ENCODE measurements around the gene SCP2D1. TPM values are rescaled to one million over a fixed set of nuclear protein-coding genes. Genes with fewer than 3 reads are reported as not detected.

Gene SCP2D1
- total RNA-seq, 2 donors from 2014 or later, result 2.3 TPM; not detected in 1

- Histone ChIP-seq H3K9me3 (no peaks in the 10 kb centered on the region), H3K4me1 (replicated peaks) (no peaks in the 10 kb centered on the region), H3K27me3 (replicated peaks; ENCODE audit: insufficient read depth) (no peaks in the 10 kb centered on the region), H3K27ac (no peak overlapping the region), H3K36me3 (no peaks in the 10 kb centered on the region), H3K4me3 (no peak overlapping the region)
- WGBS, result 95% methylated on average over 4 of the region's 4 CpGs
- intact Hi-C loops (cut with DNase I), result no loop called here
- no peak for DNase-seq (ENCODE audit: low spot score)
- TF ChIP-seq, protein P1, sequence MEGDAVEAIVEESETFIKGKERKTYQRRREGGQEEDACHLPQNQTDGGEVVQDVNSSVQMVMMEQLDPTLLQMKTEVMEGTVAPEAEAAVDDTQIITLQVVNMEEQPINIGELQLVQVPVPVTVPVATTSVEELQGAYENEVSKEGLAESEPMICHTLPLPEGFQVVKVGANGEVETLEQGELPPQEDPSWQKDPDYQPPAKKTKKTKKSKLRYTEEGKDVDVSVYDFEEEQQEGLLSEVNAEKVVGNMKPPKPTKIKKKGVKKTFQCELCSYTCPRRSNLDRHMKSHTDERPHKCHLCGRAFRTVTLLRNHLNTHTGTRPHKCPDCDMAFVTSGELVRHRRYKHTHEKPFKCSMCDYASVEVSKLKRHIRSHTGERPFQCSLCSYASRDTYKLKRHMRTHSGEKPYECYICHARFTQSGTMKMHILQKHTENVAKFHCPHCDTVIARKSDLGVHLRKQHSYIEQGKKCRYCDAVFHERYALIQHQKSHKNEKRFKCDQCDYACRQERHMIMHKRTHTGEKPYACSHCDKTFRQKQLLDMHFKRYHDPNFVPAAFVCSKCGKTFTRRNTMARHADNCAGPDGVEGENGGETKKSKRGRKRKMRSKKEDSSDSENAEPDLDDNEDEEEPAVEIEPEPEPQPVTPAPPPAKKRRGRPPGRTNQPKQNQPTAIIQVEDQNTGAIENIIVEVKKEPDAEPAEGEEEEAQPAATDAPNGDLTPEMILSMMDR (IDR thresholded peaks at IDR 0.05), result no peak
- no peak for TF ChIP-seq POLR2AphosphoS5 (IDR thresholded peaks at IDR 0.05)
- TF ChIP-seq POLR2A (IDR thresholded peaks at IDR 0.05), result no peak
These were observed 39.6 kb downstream of the SCP2D1 start for GRCh38 chr20:18853216-18853615.

GRCh38 chr20:18853946-18854646 lies 40.5 kb downstream of the SCP2D1 start:
- no peak overlapping the region for H3K4me3 ChIP-seq
- H3K36me3 ChIP-seq, result no peaks in the 10 kb centered on the region

GRCh38 chr20:18855882-18856281 lies 42.3 kb downstream of the SCP2D1 start:
- H3K27me3 ChIP-seq (replicated peaks; ENCODE audit: insufficient read depth), result no peaks in the 10 kb centered on the region
- no peak overlapping the region for H3K4me3 ChIP-seq
- intact Hi-C loops (cut with DNase I), result no loop called here
- TF ChIP-seq POLR2A (IDR thresholded peaks at IDR 0.05) (no peak), POLR2AphosphoS5 (IDR thresholded peaks at IDR 0.05) (no peak)
- TF ChIP-seq, protein P1 (IDR thresholded peaks at IDR 0.05), result no peak
- no peaks in the 10 kb centered on the region for H3K9me3 ChIP-seq
- no peak overlapping the region for H3K27ac ChIP-seq
- no peak for DNase-seq (ENCODE audit: low spot score)
- 87% methylated on average over 2 of the region's 2 CpGs for WGBS
- no peaks in the 10 kb centered on the region for H3K36me3 ChIP-seq
- H3K4me1 ChIP-seq (replicated peaks), result no peaks in the 10 kb centered on the region

More at GRCh38 chr20:18853946-18854646, 40.5 kb downstream of the SCP2D1 start:
- TF ChIP-seq, protein P1 (IDR thresholded peaks at IDR 0.05), result no peak
- no peak for TF ChIP-seq POLR2A (IDR thresholded peaks at IDR 0.05)
- no peak for TF ChIP-seq POLR2AphosphoS5 (IDR thresholded peaks at IDR 0.05)
- 68% methylated on average over 2 of the region's 2 CpGs for WGBS
- Histone ChIP-seq H3K4me1 (replicated peaks) (no peaks in the 10 kb centered on the region), H3K9me3 (no peaks in the 10 kb centered on the region), H3K27ac (no peak overlapping the region), H3K27me3 (replicated peaks; ENCODE audit: insufficient read depth) (no peaks in the 10 kb centered on the region)
- intact Hi-C loops (cut with DNase I), result no loop called here
- DNase-seq (ENCODE audit: low spot score), result no peak

GRCh38 chr20:18856873-18857272 lies 43.3 kb downstream of the SCP2D1 start:
- Histone ChIP-seq H3K4me3 (no peak overlapping the region), H3K27me3 (replicated peaks; ENCODE audit: insufficient read depth) (no peaks in the 10 kb centered on the region), H3K27ac (no peak overlapping the region), H3K9me3 (no peaks in the 10 kb centered on the region), H3K36me3 (no peaks in the 10 kb centered on the region), H3K4me1 (replicated peaks) (no peaks in the 10 kb centered on the region)
- 53% methylated on average over 2 of the region's 2 CpGs for WGBS
- TF ChIP-seq, protein P1 (IDR thresholded peaks at IDR 0.05), result no peak
- no peak for TF ChIP-seq POLR2A (IDR thresholded peaks at IDR 0.05)
- no peak for TF ChIP-seq POLR2AphosphoS5 (IDR thresholded peaks at IDR 0.05)
- DNase-seq (ENCODE audit: low spot score), result no peak
- intact Hi-C loops (cut with DNase I), result no loop called here

GRCh38 chr20:18857640-18858039 lies 44.1 kb downstream of the SCP2D1 start:
- Histone ChIP-seq H3K9me3 (no peaks in the 10 kb centered on the region), H3K4me3 (no peak overlapping the region), H3K36me3 (no peaks in the 10 kb centered on the region), H3K27ac (no peak overlapping the region), H3K27me3 (replicated peaks; ENCODE audit: insufficient read depth) (no peaks in the 10 kb centered on the region), H3K4me1 (replicated peaks) (no peaks in the 10 kb centered on the region)
- TF ChIP-seq, protein P1 (IDR thresholded peaks at IDR 0.05), result no peak
- TF ChIP-seq POLR2AphosphoS5 (IDR thresholded peaks at IDR 0.05), result no peak
- TF ChIP-seq POLR2A (IDR thresholded peaks at IDR 0.05), result no peak
- 13% methylated on average over 1 of the region's 1 CpG for WGBS
- DNase-seq (ENCODE audit: low spot score), result no peak
- intact Hi-C loops (cut with DNase I), result no loop called here

Measured in prostate gland (tissue), 2 donors.